GM19193 (cell line): ENCODE results near the gene INF2.

Experiments used
- POLR2A ChIP-seq: IDR thresholded peaks from 4 replicates; pipeline ENCODE4 v1.6.1; 2011; ENCODE audit not compliant: insufficient read depth, insufficient read length; ENCODE audit errors: extremely low read depth

Gene INF2

DNA sequence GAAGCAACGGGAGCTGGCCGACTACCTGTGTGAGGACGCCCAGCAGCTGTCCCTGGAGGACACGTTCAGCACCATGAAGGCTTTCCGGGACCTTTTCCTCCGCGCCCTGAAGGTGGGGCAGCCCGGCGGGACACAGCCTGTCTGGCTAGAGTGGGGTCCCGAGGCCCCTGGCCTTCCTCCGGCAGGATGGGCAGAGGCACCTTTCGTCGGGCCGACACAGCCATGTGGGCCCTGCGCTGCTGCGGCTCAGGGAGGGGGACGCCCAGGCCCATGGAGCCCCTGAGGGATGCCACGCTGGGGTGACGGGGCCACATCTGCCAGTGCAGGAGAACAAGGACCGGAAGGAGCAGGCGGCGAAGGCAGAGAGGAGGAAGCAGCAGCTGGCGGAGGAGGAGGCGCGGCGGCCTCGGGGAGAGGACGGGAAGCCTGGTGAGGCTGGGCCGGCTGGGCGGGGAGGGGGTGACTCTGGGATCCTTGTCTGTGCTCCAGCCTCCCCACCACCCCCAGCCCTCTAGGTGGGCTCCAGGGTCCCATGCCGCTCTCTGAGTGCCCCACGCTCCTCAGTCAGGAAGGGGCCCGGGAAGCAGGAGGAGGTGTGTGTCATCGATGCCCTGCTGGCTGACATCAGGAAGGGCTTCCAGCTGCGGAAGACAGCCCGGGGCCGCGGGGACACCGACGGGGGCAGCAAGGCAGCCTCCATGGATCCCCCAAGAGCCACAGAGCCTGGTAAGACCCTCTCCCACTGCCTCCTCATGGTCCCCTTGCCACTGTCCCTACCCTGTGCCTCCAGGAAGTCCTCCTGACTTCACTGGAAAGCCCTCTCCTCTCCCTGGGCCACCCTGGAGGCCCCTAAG is 23.7 kb downstream of the INF2 start:
- TF ChIP-seq POLR2A, result no peak

DNA sequence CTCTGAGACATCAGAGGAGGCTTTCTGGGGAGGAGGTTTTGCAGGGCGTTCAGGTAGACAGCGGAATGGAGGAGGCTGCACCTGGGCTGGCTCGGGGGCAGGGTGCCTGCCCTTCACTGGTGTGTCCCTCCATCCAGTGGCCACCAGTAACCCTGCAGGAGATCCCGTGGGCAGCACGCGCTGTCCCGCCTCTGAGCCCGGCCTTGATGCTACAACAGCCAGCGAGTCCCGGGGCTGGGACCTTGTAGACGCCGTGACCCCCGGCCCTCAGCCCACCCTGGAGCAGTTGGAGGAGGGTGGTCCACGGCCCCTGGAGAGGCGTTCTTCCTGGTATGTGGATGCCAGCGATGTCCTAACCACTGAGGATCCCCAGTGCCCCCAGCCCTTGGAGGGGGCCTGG is 24.6 kb downstream of the INF2 start:
- TF ChIP-seq POLR2A, result no peak

DNA sequence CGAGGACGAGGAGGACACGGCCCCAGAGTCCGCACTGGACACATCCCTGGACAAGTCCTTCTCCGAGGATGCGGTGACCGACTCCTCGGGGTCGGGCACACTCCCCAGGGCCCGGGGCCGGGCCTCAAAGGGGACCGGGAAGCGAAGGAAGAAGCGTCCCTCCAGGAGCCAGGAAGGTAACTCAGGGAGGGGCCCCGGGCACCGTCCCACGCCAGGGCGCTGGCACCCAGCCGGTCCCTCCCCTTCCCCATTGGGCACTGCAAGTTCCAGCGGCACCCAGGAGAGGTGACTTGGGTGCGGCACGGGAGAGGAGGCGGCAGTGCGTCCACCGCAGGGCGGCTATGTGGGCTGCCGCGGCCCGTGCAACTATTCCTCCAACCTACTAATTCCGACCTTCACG is 25.3 kb downstream of the INF2 start:
- no peak for TF ChIP-seq POLR2A

DNA sequence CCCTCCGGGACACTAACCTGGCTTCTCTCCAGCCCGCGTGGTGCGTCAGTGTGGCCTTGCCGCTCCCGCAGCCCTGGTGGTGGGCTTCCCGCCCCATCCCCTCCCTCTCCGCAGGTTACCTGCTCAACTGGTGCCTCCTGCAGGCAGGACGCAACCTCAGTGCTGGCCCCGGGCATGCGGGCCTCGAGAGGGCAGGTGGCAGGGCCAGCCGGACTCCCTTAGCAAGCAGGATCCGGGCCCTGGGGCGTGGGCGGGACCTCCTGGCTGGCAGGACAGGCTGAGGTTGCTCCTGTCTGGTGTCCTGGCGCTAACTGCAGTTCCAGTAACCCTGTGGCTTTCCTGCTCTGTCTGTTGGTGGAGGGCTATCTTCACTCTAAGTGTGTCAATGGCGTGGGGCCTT is 26.0 kb downstream of the INF2 start:
- TF ChIP-seq POLR2A, result no peak

DNA sequence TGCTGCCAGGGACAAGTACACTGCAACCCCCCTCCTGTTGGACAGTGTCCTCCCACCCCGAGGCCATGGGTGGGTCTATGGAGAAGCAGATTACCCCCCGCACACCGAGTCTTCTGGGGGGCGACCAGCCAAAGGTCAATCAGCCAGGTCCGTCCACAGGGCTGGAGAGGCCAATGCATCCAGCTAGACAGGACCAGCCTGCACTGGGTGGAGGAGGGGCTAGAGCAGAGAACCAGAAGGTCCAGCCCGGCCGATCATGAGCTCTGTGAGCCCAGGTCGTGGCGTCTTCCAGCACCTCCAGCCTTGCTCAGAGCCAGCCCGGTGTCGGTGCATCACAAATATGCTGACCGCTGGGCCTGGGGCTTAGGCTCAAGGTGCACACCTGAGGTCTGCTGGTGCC is 26.5 kb downstream of the INF2 start:
- no peak for TF ChIP-seq POLR2A

DNA sequence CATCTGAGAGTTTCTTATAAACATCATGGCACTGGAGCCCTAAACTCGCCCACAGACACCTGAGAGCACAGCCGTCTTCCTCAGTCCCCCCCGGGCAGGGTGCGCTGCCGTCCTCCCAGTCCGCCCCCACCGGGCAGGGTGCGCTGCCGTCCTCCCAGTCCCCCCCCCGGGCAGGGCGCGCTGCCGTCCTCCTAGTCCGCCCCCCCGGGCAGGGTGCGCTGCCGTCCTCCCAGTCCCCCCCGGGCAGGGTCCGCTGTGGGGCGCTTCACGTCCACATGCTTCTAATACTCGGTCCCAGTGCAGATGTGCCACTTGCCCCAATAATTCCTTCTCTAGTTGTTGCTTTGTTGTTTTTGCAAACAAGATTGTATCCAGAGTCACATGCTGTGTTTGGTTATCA is 27.7 kb downstream of the INF2 start:
- no peak for TF ChIP-seq POLR2A

DNA sequence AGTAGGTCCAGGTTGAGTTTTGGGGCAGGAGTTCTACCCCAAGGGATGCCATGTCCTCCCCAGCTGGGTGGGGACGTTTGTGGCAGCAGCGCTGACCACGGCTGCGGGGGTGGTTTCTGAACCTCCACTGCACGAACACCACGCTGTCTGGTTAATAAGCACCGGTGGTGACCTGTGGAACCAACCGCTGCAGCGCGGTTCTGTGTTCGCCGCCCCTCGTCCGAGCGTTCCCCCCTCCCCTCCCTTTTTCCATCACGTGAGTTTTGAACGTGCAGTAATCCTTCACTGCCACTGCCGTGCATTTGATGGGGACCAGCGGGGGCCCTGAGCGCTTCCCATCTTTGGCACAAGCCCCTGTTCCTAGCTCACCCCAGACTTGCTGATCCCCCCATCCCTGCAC is 28.2 kb downstream of the INF2 start:
- TF ChIP-seq POLR2A, result no peak

- no peak for TF ChIP-seq POLR2A
Measured at GRCh38 chr14:104718147-104718546, 28.7 kb downstream of the INF2 start.

- TF ChIP-seq POLR2A, result no peak
Measured at GRCh38 chr14:104718871-104719270, 29.5 kb downstream of the INF2 start.

DNA sequence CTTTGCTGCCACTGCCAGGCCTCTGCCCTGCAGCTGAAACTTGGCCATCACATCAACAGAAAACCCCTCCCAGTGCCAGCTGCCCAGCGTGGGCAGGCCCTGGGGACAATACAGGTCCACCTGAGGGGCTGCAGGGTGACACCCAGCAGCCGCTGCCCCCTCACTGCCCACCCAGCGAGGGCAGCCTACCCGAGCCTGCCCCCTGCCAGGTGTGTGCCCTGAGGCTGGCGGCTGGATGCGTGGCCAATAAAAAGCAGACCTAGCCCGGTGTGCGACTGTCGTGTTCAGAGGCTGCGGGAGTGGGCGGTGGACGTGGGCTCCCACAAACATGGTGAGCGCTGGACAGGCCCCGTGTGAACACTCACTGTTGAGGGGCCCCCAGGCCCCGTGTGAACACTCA is 29.9 kb downstream of the INF2 start:
- TF ChIP-seq POLR2A, result no peak

GRCh38 chr14:104721505-104722431 is 32.4 kb downstream of the INF2 start:
- no peak for TF ChIP-seq POLR2A

DNA sequence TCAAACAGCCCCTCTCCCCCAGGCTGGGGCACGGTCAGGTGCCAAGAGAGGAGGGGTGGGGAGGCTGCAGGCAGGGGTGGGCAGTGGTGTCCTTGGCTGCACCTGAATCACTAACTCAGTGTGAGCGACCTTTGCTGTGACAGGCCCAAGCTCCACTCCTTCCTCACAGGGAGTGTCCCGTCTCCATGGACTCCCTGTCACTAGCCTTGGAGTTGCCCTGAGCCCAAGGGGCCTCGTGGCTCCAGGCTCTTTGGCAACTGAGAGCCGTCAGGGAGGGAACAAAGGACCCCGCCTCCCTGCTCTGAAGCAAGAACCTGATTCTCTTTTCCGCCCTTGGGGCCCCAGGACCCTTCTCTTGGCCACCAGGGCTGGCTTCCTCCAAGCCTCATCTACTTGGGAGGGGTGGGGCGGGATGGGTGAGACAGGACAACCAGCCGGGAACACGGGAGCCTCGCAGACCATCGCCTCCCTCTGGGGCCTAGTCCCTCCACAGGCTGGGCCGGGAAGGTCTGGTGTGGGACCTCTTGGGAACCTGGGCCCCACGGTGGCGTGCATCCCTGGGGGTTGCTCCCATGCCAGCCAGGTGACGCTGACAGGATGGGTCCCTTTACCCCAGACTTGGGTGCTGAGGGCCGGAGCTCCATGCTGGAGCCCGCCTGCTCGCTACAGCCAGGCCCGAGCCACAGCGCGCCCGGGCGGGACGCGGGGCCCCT is 33.7 kb downstream of the INF2 start:
- no peak for TF ChIP-seq POLR2A

GRCh38 chr14:104723651-104724406 is 34.4 kb downstream of the INF2 start, which contains the start of gene ADSS1:
ADSS1 (plus strand) TSS chr14:104724229; CDS start chr14:104724271, 42 bp downstream.
- TF ChIP-seq POLR2A, result no peak

DNA sequence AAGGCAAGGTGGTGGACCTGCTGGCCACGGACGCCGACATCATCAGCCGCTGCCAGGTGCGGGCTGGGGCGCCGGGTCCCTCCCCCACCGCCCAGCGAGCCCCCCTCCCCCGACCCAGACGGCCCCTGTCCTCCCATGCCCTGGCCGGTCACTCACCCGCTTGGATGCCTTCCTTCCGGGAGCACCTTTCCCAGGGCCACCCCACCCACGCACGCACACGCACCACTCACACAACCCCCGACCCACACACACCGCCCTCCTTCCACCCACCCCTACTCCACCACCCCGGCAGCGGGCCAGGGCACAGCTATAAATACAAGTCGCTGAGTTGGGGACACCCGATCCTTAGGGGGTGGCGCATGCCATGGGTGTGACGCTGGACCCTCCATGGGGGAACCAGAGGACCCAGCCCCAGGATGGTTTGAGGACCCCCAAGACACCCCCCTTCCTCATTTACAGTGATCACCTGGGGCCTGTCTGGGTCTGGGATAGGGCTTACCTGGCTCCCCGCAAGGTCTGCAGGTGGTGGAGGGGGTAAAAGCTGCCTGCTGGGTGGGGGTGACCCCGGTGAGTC is 35.1 kb downstream of the INF2 start:
- no peak for TF ChIP-seq POLR2A
